PC-3 (cell line): ENCODE results near the gene PIGW. TPM values are rescaled to one million over a fixed set of nuclear protein-coding genes. Genes with fewer than 3 reads are reported as not detected.

Source experiments
- ATAC-seq: fragments of 200-7000 bp; cut with Tn5 transposase; 2 replicates; pipeline ENCODE4 v1.9.1; 2020; ENCODE audit warnings: mild to moderate bottlenecking, moderate library complexity
- BruUV-seq: library from RNA; stranded (reverse); fragments of 400-500 nt; replicated peaks from 2 replicates; lab custom pipeline; 2021; lab: Mats Ljungman, UMichigan
- CTCF ChIA-PET: fragments of 300-600 bp; sonication (Branson Sonifier 250); formaldehyde crosslinking; loops from one replicate; lab custom pipeline; 2022; ENCODE audit warnings: antibody characterized with exemption; lab: Charles Lee
- POLR2A ChIA-PET: fragments of 300-600 bp; sonication (Branson Sonifier 250); formaldehyde crosslinking; loops from one replicate; lab custom pipeline; 2022; ENCODE audit warnings: antibody characterized with exemption; ENCODE audit not compliant: unreplicated experiment; lab: Charles Lee
- DNase-seq: peaks from one replicate; pipeline ENCODE4 v3.0.0-alpha.2; 2015
- H2AFZ ChIP-seq: fragments of 300-600 bp; sonication (generic); 2 replicates; pipeline ENCODE4 v1.6.0; 2016; ENCODE audit warnings: antibody characterized with exemption, low read length
- H3F3A ChIP-seq: fragments of 300-600 bp; sonication (generic); one replicate; pipeline ENCODE4 v1.6.0; 2017; ENCODE audit warnings: antibody characterized with exemption, low read length, control low read depth, mild to moderate bottlenecking; ENCODE audit not compliant: unreplicated experiment
- H3K27ac ChIP-seq: fragments of 300-600 bp; sonication (generic); 2 replicates; pipeline ENCODE4 v1.5.1; 2016; ENCODE audit warnings: mild to moderate bottlenecking, low read length
- H3K27me3 ChIP-seq: fragments of 300-600 bp; sonication (generic); 2 replicates; pipeline ENCODE4 v1.6.1; 2016; ENCODE audit warnings: low read length, mixed read lengths
- H3K36me3 ChIP-seq: fragments of 300-600 bp; sonication (generic); 2 replicates; pipeline ENCODE4 v1.6.1; 2016; ENCODE audit warnings: low read depth, mixed run types, low read length, mixed read lengths
- H3K4me1 ChIP-seq: fragments of 300-600 bp; sonication (generic); 2 replicates; pipeline ENCODE4 v1.5.1; 2016; ENCODE audit warnings: low read length; ENCODE audit not compliant: insufficient read depth
- H3K4me2 ChIP-seq: fragments of 300-600 bp; sonication (generic); 2 replicates; pipeline ENCODE4 v1.6.0; 2016; ENCODE audit warnings: low read length
- H3K4me3 ChIP-seq: fragments of 300-600 bp; sonication (generic); 2 replicates; pipeline ENCODE4 v1.5.1; 2016; ENCODE audit warnings: mild to moderate bottlenecking, low read length, mixed read lengths
- H3K79me2 ChIP-seq: fragments of 300-600 bp; sonication (generic); 2 replicates; pipeline ENCODE4 v1.6.1; 2017; ENCODE audit warnings: low read length, mixed read lengths
- H3K9ac ChIP-seq: fragments of 300-600 bp; sonication (generic); 2 replicates; pipeline ENCODE4 v1.6.0; 2016; ENCODE audit warnings: mild to moderate bottlenecking, low read length
- H3K9me2 ChIP-seq: fragments of 300-600 bp; sonication (generic); replicated peaks from 2 replicates; pipeline ENCODE4 v1.6.1; 2016; ENCODE audit warnings: mixed run types, low read length, mixed read lengths
- H3K9me3 ChIP-seq: fragments of 300-600 bp; sonication (generic); 2 replicates; pipeline ENCODE4 v1.6.1; 2016; ENCODE audit warnings: low read length, mixed read lengths
- H4K20me1 ChIP-seq: fragments of 300-600 bp; sonication (generic); 2 replicates; pipeline ENCODE4 v1.6.1; 2016; ENCODE audit warnings: low read length, mixed read lengths
- EZH2 ChIP-seq: fragments of 300-600 bp; sonication (generic); IDR thresholded peaks from one replicate; pipeline ENCODE4 v1.6.1; 2017; ENCODE audit warnings: antibody characterized with exemption, mild to moderate bottlenecking, low read length; ENCODE audit not compliant: unreplicated experiment
- EZH2phosphoT487 ChIP-seq: fragments of 300-600 bp; sonication (generic); IDR thresholded peaks from 2 replicates; pipeline ENCODE4 v1.6.1; 2018; ENCODE audit warnings: mild to moderate bottlenecking, antibody characterized with exemption, low read length, borderline replicate concordance
- intact Hi-C: fragments of 100-400 bp; cut with micrococcal nuclease; formaldehyde crosslinking; loops from 2 replicates; pipeline ENCODE4 v1.9.0; 2023
- total RNA-seq: library from RNA; depleted of rRNA; stranded (reverse); fragments of >200 nt; gene quantifications from 2 replicates; pipeline ENCODE4 v1.2.3, GENCODE V29; 2014
- TF ChIP-seq, protein P1 (sequence below): fragments of 300-600 bp; sonication (generic); conservative IDR thresholded peaks from 2 replicates; pipeline ENCODE4 v1.5.1; 2017; ENCODE audit warnings: antibody characterized with exemption, low read depth, mild to moderate bottlenecking, low read length

Gene PIGW
- total RNA-seq, 1 experiment from 2014 or later: 8.0 TPM

- peaks cover 42% of the 10 kb centered on the region for H3K4me1 ChIP-seq
- no peaks in the 10 kb centered on the region for H3K9me3 ChIP-seq
- H3K9me2 ChIP-seq: no peaks in the 10 kb centered on the region
- H3K36me3 ChIP-seq: peaks cover 29% of the 10 kb centered on the region
- H3K9ac ChIP-seq: no peak overlapping the region
- no peak overlapping the region for H2AFZ ChIP-seq
- peak overlapping the region; percentile 92 for H3K4me2 ChIP-seq
- no TSS peak for BruUV-seq
- no peak for TF ChIP-seq EZH2phosphoT487
- TF ChIP-seq, protein P1, sequence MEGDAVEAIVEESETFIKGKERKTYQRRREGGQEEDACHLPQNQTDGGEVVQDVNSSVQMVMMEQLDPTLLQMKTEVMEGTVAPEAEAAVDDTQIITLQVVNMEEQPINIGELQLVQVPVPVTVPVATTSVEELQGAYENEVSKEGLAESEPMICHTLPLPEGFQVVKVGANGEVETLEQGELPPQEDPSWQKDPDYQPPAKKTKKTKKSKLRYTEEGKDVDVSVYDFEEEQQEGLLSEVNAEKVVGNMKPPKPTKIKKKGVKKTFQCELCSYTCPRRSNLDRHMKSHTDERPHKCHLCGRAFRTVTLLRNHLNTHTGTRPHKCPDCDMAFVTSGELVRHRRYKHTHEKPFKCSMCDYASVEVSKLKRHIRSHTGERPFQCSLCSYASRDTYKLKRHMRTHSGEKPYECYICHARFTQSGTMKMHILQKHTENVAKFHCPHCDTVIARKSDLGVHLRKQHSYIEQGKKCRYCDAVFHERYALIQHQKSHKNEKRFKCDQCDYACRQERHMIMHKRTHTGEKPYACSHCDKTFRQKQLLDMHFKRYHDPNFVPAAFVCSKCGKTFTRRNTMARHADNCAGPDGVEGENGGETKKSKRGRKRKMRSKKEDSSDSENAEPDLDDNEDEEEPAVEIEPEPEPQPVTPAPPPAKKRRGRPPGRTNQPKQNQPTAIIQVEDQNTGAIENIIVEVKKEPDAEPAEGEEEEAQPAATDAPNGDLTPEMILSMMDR: no peak
- TF ChIP-seq EZH2: no peak
- 0 out of 2 replicates have a peak, but pooled peaks cover 4% of the 10 kb centered on the region for H4K20me1 ChIP-seq
- H3K4me3 ChIP-seq: no peak overlapping the region
- intact Hi-C loops: no loop called here
- ATAC-seq: no peak
- DNase-seq: no peak
- peaks cover 61% of the 10 kb centered on the region for H3K79me2 ChIP-seq
- CTCF ChIA-PET: no interaction called here
- POLR2A ChIA-PET: no interaction called here
- no peak overlapping the region for H3K27ac ChIP-seq
- no peaks in the 10 kb centered on the region for H3F3A ChIP-seq
- H3K27me3 ChIP-seq: no peaks in the 10 kb centered on the region
Measured at GRCh38 chr17:36532435-36532975, 2.3 kb upstream of the PIGW start.

DNA sequence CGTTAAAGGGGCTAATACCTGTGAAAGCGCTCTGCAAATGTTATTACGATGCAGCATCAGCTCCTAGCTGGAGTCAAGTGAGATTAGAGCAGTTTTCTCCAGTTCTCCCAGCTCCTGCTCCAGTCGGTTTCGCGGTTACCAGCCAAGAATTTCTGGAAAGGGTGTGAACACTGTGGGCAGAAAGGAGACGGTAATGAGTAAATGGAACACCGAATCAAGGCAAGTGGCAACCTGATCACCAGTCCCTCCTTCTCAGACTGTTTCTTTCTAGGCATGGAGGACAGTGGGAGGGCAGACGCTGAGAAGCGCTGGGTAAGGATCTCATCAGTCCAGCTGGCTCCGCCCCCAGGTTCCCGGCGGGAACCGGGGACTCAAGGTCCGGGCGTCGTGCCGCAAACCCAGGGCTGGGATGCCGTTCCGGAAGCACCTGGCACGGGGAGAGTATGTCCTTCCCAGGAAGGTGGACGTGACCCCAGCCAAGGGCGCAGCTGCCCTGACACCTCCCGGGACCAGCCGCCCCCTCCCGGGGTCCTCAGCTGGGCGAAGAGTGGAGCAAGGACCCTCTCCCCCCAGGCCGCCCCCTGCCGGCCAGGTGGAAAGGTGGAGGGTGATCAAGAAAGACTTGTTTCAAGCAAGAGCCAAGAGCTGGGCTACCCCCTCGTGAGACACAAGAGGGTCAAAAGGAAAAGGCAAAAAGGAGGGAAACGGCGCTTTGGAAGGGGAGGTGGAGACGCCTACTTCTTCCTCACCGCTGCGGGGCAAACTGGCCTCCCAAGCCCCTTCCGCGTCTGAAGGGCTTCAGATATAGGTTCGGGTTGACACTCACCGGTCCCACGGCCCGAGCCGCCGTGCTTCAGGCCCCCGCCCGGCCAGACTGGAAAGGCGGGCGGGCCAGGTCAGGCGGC lies 600 bp upstream of the PIGW start:
- no peaks in the 10 kb centered on the region for H3F3A ChIP-seq
- intact Hi-C loops: no loop called here
- DNase-seq: peak; percentile 66
- peak overlapping the region; percentile 81 for H3K4me3 ChIP-seq
- no peaks in the 10 kb centered on the region for H3K9me2 ChIP-seq
- peaks cover 26% of the 10 kb centered on the region; the same call in 1 of the 2 replicates for H3K36me3 ChIP-seq
- BruUV-seq: no TSS peak
- H2AFZ ChIP-seq: peak overlapping the region; percentile 83
- TF ChIP-seq EZH2phosphoT487 (no peak), EZH2 (no peak)
- TF ChIP-seq, protein P1: peak; percentile 57
- CTCF ChIA-PET: interaction anchor here (0.6 kb wide), 1 partner anchor 949 kb away, joined by 10 read pairs; no protein-coding TSS in a partner anchor
- POLR2A ChIA-PET: interaction anchor here (0.7 kb wide), 1 partner anchor 11 kb away, joined by 7 read pairs; no protein-coding TSS in a partner anchor
- peak; percentile 44 for ATAC-seq
- peak overlapping the region; percentile 98 for H3K9ac ChIP-seq
- no peaks in the 10 kb centered on the region for H4K20me1 ChIP-seq
- H3K27me3 ChIP-seq: no peaks in the 10 kb centered on the region
- H3K79me2 ChIP-seq: peaks cover 57% of the 10 kb centered on the region
- peak overlapping the region; percentile 93 for H3K27ac ChIP-seq
- no peaks in the 10 kb centered on the region for H3K9me3 ChIP-seq
- peak overlapping the region; percentile 92 for H3K4me2 ChIP-seq
- H3K4me1 ChIP-seq: peaks cover 35% of the 10 kb centered on the region
